GM18520 (cell line): Measurements from ENCODE around the gene PARM1.
A peak's percentile ranks its signal among the peaks of the same experiment; 100 is the strongest.
"Not testable (repeated sequence)": the region's sequence is repeated elsewhere in the genome, so short reads cannot be mapped to it uniquely, and the experiment has no call there.

Experiments
- ATAC-seq: cut with Tn5 transposase; IDR thresholded peaks from one replicate; pipeline ENCODE4 v1.9.1; 2021; ENCODE audit not compliant: unreplicated experiment

PARM1 gene

GRCh38 chr4:74975848-74976824, 43.2 kb downstream of the PARM1 start:
- ATAC-seq: no peak

- ATAC-seq: no peak
Measured at GRCh38 chr4:74982546-74983252, 49.8 kb downstream of the PARM1 start.

- no peak for ATAC-seq
Measured at GRCh38 chr4:74983253-74983635, 50.3 kb downstream of the PARM1 start.

- ATAC-seq: no peak
Measured at GRCh38 chr4:74990276-74990875, 57.5 kb downstream of the PARM1 start.

- ATAC-seq: not testable (repeated sequence)
Measured at GRCh38 chr4:74994436-74994835, 61.5 kb downstream of the PARM1 start.

GRCh38 chr4:74996996-74997395, 64.1 kb downstream of the PARM1 start:
- no peak for ATAC-seq

- no peak for ATAC-seq
Measured at GRCh38 chr4:74997948-74998729, 65.2 kb downstream of the PARM1 start.

- ATAC-seq: no peak
Measured at GRCh38 chr4:74999714-75000309, 66.9 kb downstream of the PARM1 start.

GRCh38 chr4:75001871-75002270, 69.0 kb downstream of the PARM1 start:
- ATAC-seq: no peak

GRCh38 chr4:75002381-75002780, 69.5 kb downstream of the PARM1 start:
- no peak for ATAC-seq

GRCh38 chr4:75003979-75004378, 71.1 kb downstream of the PARM1 start:
- no peak for ATAC-seq

GRCh38 chr4:75004755-75005668, 72.1 kb downstream of the PARM1 start:
- ATAC-seq: peak; percentile 73

- ATAC-seq: no peak
Measured at GRCh38 chr4:75005727-75006126, 72.8 kb downstream of the PARM1 start.

- no peak for ATAC-seq
Measured at GRCh38 chr4:75007891-75008290, 75.0 kb downstream of the PARM1 start.

- ATAC-seq: no peak
Measured at GRCh38 chr4:75009138-75009537, 76.2 kb downstream of the PARM1 start.

GRCh38 chr4:75011131-75011795, 78.3 kb downstream of the PARM1 start:
- ATAC-seq: no peak

- ATAC-seq: no peak
Measured at GRCh38 chr4:75015627-75016026, 82.7 kb downstream of the PARM1 start.

- ATAC-seq: no peak
Measured at GRCh38 chr4:75016472-75016871, 83.6 kb downstream of the PARM1 start.
